Caco-2 (cell line): ENCODE measurements around the gene SLFN11. TPM values are rescaled to one million over a fixed set of nuclear protein-coding genes. Genes with fewer than 3 reads are reported as not detected.
"Not testable (repeated sequence)": the region's sequence is repeated elsewhere in the genome, so short reads cannot be mapped to it uniquely, and the experiment has no call there.

Experiments used
- BruUV-seq: library from RNA; stranded (reverse); fragments of 400-500 nt; replicated peaks from 2 replicates; lab custom pipeline; 2021; lab: Mats Ljungman, UMichigan
- CTCF ChIA-PET: fragments of 300-600 bp; sonication (Branson Sonifier 250); formaldehyde crosslinking; loops from one replicate; lab custom pipeline; 2022; ENCODE audit warnings: antibody characterized with exemption; lab: Charles Lee
- POLR2A ChIA-PET: fragments of 300-600 bp; sonication (Branson Sonifier 250); formaldehyde crosslinking; loops from one replicate; lab custom pipeline; 2022; ENCODE audit warnings: antibody characterized with exemption; lab: Charles Lee
- DNase-seq, 2 experiments: peaks; one replicate each; pipeline versions ENCODE4 v3.0.0 to v3.0.0-alpha.2; 2020 to 2022
- H3K27me3 ChIP-seq: replicated peaks from 2 replicates; pipeline ENCODE4 v1.6.0; 2011; ENCODE audit warnings: low read length; ENCODE audit not compliant: control insufficient read depth, insufficient read depth
- H3K36me3 ChIP-seq: 2 replicates; pipeline ENCODE4 v1.5.1; 2011; ENCODE audit warnings: low read length; ENCODE audit not compliant: control insufficient read depth, insufficient read depth
- H3K4me1 ChIP-seq: fragments of 250-450 bp; sonication (Bioruptor Pico); 2 replicates; pipeline ENCODE4 v1.5.1; 2020; ENCODE audit warnings: mild to moderate bottlenecking
- H3K4me3 ChIP-seq: 2 replicates; pipeline ENCODE4 v1.5.1; 2011; ENCODE audit warnings: low read depth, mild to moderate bottlenecking, control low read depth, low read length
- H3K9me3 ChIP-seq: fragments of 250-450 bp; sonication (Bioruptor Pico); 2 replicates; pipeline ENCODE4 v1.5.1; 2020; ENCODE audit warnings: mild to moderate bottlenecking, moderate library complexity
- H3K27ac Mint-ChIP-seq: one replicate; pipeline ENCODE4 v1.8.0; 2022; ENCODE audit warnings: mixed read lengths; ENCODE audit not compliant: unreplicated experiment
- H3K27me3 Mint-ChIP-seq: one replicate; pipeline ENCODE4 v1.8.0; 2022; ENCODE audit warnings: mixed read lengths; ENCODE audit not compliant: insufficient read depth, unreplicated experiment
- H3K36me3 Mint-ChIP-seq: one replicate; pipeline ENCODE4 v1.8.0; 2022; ENCODE audit warnings: mild to moderate bottlenecking, mixed read lengths; ENCODE audit not compliant: insufficient read depth, unreplicated experiment
- H3K4me1 Mint-ChIP-seq: one replicate; pipeline ENCODE4 v1.8.0; 2022; ENCODE audit warnings: low read depth, mixed read lengths; ENCODE audit not compliant: unreplicated experiment
- H3K4me3 Mint-ChIP-seq: one replicate; pipeline ENCODE4 v1.8.0; 2022; ENCODE audit warnings: mild to moderate bottlenecking, moderate library complexity, mixed read lengths; ENCODE audit not compliant: unreplicated experiment
- H3K9me3 Mint-ChIP-seq: one replicate; pipeline ENCODE4 v1.8.0; 2022; ENCODE audit warnings: mixed read lengths; ENCODE audit not compliant: unreplicated experiment
- CTCF ChIP-seq, 2 experiments: fragments of 200-600 bp in 1 of 2; IDR thresholded peaks; 1 replicate in 1 of 2; 2 replicates in 1 of 2; pipeline versions ENCODE4 v1.5.1 to v1.8.0; 2011 to 2022; ENCODE audit warnings: antibody characterized with exemption in 1 of 2, control low read depth in 1 of 2, inconsistent platforms in 1 of 2, low read depth in 1 of 2, low read length in 1 of 2, mild to moderate bottlenecking in 1 of 2, moderate library complexity in 1 of 2; ENCODE audit not compliant: insufficient read depth in 1 of 2, severe bottlenecking in 1 of 2, unreplicated experiment in 1 of 2
- intact Hi-C: fragments of 100-400 bp; cut with micrococcal nuclease; formaldehyde crosslinking; loops from one replicate; pipeline ENCODE4 v1.10.0; 2022; ENCODE audit not compliant: unreplicated experiment
- total RNA-seq: library from RNA; stranded (reverse); gene quantifications from 2 replicates; pipeline ENCODE4 v1.2.3, GENCODE V29; 2022

Gene SLFN11
- total RNA-seq, 1 experiment from 2014 or later: not detected

DNA sequence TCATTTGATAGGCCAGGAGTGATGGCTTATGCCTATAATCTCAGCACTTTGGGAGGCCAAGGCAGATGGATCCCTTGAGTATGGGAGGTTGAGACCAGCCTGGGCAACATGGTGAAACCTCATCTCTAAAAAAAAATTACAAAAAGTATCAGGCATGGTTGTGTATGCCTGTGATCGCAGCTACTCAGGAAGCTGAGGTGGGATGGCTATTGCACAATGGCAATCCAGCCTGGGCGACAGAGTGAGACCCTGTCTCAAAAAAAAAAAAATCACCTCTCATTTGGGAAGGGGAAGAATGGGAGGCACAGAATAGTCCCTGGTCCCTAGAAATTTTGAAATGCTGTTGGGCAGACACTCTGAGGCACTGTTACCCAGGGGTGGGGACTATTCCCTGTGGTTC lies 35.2 kb downstream of the SLFN11 start:
- no peaks in the 10 kb centered on the region for H3K4me1 Mint-ChIP-seq
- H3K27ac Mint-ChIP-seq: no peak overlapping the region
- POLR2A ChIA-PET: no interaction called here
- H3K4me3 Mint-ChIP-seq: no peak overlapping the region
- Histone ChIP-seq H3K4me3 (no peak overlapping the region), H3K27me3 (no peaks in the 10 kb centered on the region), H3K9me3 (peaks cover 12% of the 10 kb centered on the region), H3K36me3 (no peaks in the 10 kb centered on the region), H3K4me1 (no peaks in the 10 kb centered on the region)
- intact Hi-C loops: no loop called here
- no peaks in the 10 kb centered on the region for H3K36me3 Mint-ChIP-seq
- H3K27me3 Mint-ChIP-seq: peaks cover 10% of the 10 kb centered on the region
- no peak for TF ChIP-seq CTCF (IDR thresholded peaks at IDR 0.05; ENCODE audit: insufficient read depth in 1 of 2, low read depth in 1 of 2, low read length in 1 of 2, severe bottlenecking in 1 of 2, unreplicated experiment in 1 of 2)
- no TSS peak for BruUV-seq
- H3K9me3 Mint-ChIP-seq: peaks cover 23% of the 10 kb centered on the region
- no peak for DNase-seq
- CTCF ChIA-PET: no interaction called here

DNA sequence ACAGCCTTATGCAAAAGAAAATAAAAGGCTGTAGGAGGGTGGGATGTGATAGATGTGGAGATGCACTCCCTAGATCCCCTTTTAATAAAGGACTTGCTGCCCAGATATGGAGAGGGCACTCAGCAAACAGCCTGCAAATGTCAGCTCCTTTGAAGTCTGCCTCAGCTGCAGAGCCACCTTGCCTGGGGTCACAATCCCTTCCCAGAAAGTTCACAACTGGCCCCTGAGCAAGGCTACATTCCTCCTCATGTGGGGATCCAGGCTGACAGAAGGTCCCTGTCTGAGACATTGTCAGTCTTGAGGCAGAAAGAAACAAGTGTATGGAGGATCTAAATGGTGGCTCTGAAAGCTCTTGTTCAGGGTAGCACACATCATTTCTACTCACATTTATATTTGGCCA lies 36.1 kb downstream of the SLFN11 start:
- CTCF ChIA-PET: no interaction called here
- H3K27me3 Mint-ChIP-seq: peaks cover 13% of the 10 kb centered on the region

DNA sequence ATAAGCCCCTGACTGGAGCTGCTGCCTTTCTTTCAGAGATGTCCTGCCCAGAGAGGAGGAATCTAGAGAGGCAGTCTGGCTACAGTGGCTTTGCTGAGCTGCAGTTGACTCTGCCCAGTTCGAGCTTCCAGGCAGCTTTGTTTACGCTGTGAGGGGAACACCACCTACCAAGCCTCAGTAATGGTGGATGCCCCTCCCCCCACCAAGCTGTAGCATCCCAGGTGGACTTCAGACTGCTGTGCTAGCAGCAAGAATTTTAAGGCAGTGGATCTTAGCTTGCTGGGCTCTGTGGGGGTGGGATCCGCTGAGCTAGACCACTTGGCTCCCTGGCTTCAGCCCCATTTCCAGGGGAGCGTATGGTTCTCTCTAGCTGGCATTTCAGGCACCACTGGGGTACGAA lies 39.8 kb downstream of the SLFN11 start:
- H3K4me1 Mint-ChIP-seq, CTCF ChIA-PET, H3K27ac Mint-ChIP-seq, H3K36me3 Mint-ChIP-seq, H3K9me3 ChIP-seq, H3K4me1 ChIP-seq, intact Hi-C loops, H3K4me3 ChIP-seq, BruUV-seq, H3K4me3 Mint-ChIP-seq, H3K36me3 ChIP-seq, H3K9me3 Mint-ChIP-seq, H3K27me3 ChIP-seq, POLR2A ChIA-PET: not testable (repeated sequence)
- H3K27me3 Mint-ChIP-seq: peaks cover 28% of the 10 kb centered on the region
- DNase-seq: peak in 1 of 2 experiments; percentile 22

More for the DNA sequence above, 36.1 kb downstream of the SLFN11 start:
- no peaks in the 10 kb centered on the region for H3K36me3 Mint-ChIP-seq
- H3K4me1 ChIP-seq: no peaks in the 10 kb centered on the region
- intact Hi-C loops: no loop called here
- H3K4me1 Mint-ChIP-seq: no peaks in the 10 kb centered on the region
- DNase-seq: no peak
- no peak overlapping the region for H3K4me3 Mint-ChIP-seq
- BruUV-seq: no TSS peak
- H3K9me3 ChIP-seq: peaks cover 12% of the 10 kb centered on the region
- no peak overlapping the region for H3K4me3 ChIP-seq
- H3K27ac Mint-ChIP-seq: no peak overlapping the region
- POLR2A ChIA-PET: no interaction called here
- no peaks in the 10 kb centered on the region for H3K36me3 ChIP-seq
- H3K27me3 ChIP-seq: no peaks in the 10 kb centered on the region
- TF ChIP-seq CTCF (IDR thresholded peaks at IDR 0.05; ENCODE audit: insufficient read depth in 1 of 2, low read depth in 1 of 2, low read length in 1 of 2, severe bottlenecking in 1 of 2, unreplicated experiment in 1 of 2): no peak
- peaks cover 19% of the 10 kb centered on the region for H3K9me3 Mint-ChIP-seq

- no peaks in the 10 kb centered on the region for H3K36me3 Mint-ChIP-seq
- no peaks in the 10 kb centered on the region for H3K36me3 ChIP-seq
- intact Hi-C loops: no loop called here
- no peak overlapping the region for H3K27ac Mint-ChIP-seq
- H3K4me3 Mint-ChIP-seq: no peak overlapping the region
- no peaks in the 10 kb centered on the region for H3K9me3 ChIP-seq
- CTCF ChIA-PET: no interaction called here
- no TSS peak for BruUV-seq
- peaks cover 18% of the 10 kb centered on the region for H3K27me3 Mint-ChIP-seq
- H3K4me3 ChIP-seq: no peak overlapping the region
- no peaks in the 10 kb centered on the region; the same call in 1 of the 2 replicates for H3K27me3 ChIP-seq
- H3K4me1 ChIP-seq: no peaks in the 10 kb centered on the region
- H3K4me1 Mint-ChIP-seq: no peaks in the 10 kb centered on the region
- no peak for DNase-seq
- H3K9me3 Mint-ChIP-seq: no peaks in the 10 kb centered on the region
- POLR2A ChIA-PET: no interaction called here
- TF ChIP-seq CTCF (IDR thresholded peaks at IDR 0.05; ENCODE audit: insufficient read depth in 1 of 2, low read depth in 1 of 2, low read length in 1 of 2, severe bottlenecking in 1 of 2, unreplicated experiment in 1 of 2): no peak
These were observed 50.7 kb downstream of the SLFN11 start for GRCh38 chr17:35322749-35323148.
